HCT116 (cell line): ENCODE results near the gene APBA1. TPM values are rescaled to one million over a fixed set of nuclear protein-coding genes. Genes with fewer than 3 reads are reported as not detected.

ENCODE experiments used
- ATAC-seq: fragments of 200-7000 bp; cut with Tn5 transposase; 2 replicates; pipeline ENCODE4 v1.9.1; 2020; ENCODE audit warnings: mild to moderate bottlenecking, moderate library complexity
- BruUV-seq: library from RNA; stranded (reverse); fragments of 400-500 nt; replicated peaks from 2 replicates; lab custom pipeline; 2021; lab: Mats Ljungman, UMichigan
- CTCF ChIA-PET: fragments of 300-600 bp; sonication (Branson Sonifier 250); formaldehyde crosslinking; loops from one replicate; lab custom pipeline; 2021; ENCODE audit warnings: antibody characterized with exemption; lab: Charles Lee
- POLR2A ChIA-PET: fragments of 300-600, 350-600 bp; sonication (Branson Sonifier 250); formaldehyde crosslinking; loops from one replicate; lab custom pipeline; 2021; ENCODE audit warnings: antibody characterized with exemption; lab: Charles Lee
- RAD21 ChIA-PET, 2 experiments: fragments of 300-600 bp; sonication (Branson Sonifier 250); formaldehyde crosslinking; loops; one replicate each; lab custom pipeline; 2023; ENCODE audit warnings: low total read pairs in 2 of 2; ENCODE audit not compliant: uncharacterized antibody in 2 of 2, unreplicated experiment in 2 of 2, low non-redundant PET in 1 of 2; lab: Charles Lee
- DNase-seq: peaks from one replicate; pipeline ENCODE4 v3.0.0-alpha.2; 2010; ENCODE audit warnings: low read depth, low spot score
- H2AFZ ChIP-seq: fragments of 200-600 bp; shearing (Covaris generic), sonication (generic); 2 replicates; pipeline ENCODE4 v1.6.1; 2017; ENCODE audit warnings: low read depth, mixed run types, mixed read lengths, antibody characterized with exemption, low read length; ENCODE audit not compliant: poor library complexity, severe bottlenecking
- H3K27ac ChIP-seq: 2 replicates; pipeline ENCODE4 v1.5.1; 2012; ENCODE audit warnings: low read depth, low read length
- H3K27me3 ChIP-seq: fragments of 200-600 bp; sonication (generic); 2 replicates; pipeline ENCODE4 v1.6.1; 2016; ENCODE audit warnings: mixed run types, low read length, mixed read lengths; ENCODE audit not compliant: insufficient read depth
- H3K36me3 ChIP-seq, 2 experiments: fragments of 200-500 bp in 1 of 2; fragments of 200-600 bp in 1 of 2; sonication (Bioruptor generic) in 1 of 2; sonication (generic) in 1 of 2; 2 replicates each; pipeline versions ENCODE4 v1.5.1 to v1.6.1; 2014 to 2016; ENCODE audit warnings: low read length in 2 of 2, inconsistent platforms in 1 of 2, mixed read lengths in 1 of 2, mixed run types in 1 of 2; ENCODE audit not compliant: insufficient read depth in 2 of 2, control insufficient read depth in 1 of 2
- H3K4me1 ChIP-seq, 2 experiments: fragments of 200-600 bp in 1 of 2; sonication (generic) in 1 of 2; 2 replicates each; pipeline versions ENCODE4 v1.5.1 to v1.6.1; 2012 to 2017; ENCODE audit warnings: low read length in 2 of 2, inconsistent platforms in 1 of 2, mild to moderate bottlenecking in 1 of 2, mixed read lengths in 1 of 2, mixed run types in 1 of 2, moderate library complexity in 1 of 2; ENCODE audit not compliant: insufficient read depth in 2 of 2, control insufficient read depth in 1 of 2
- H3K4me2 ChIP-seq: fragments of 200-600 bp; sonication (generic); 2 replicates; pipeline ENCODE4 v1.6.1; 2017; ENCODE audit warnings: mixed run types, low read length, mixed read lengths
- H3K4me3 ChIP-seq, 2 experiments: fragments of 200-600 bp in 1 of 2; sonication (generic) in 1 of 2; replicated peaks in 1 of 2; 2 replicates each; pipeline ENCODE4 v1.5.1; 2011 to 2016; ENCODE audit warnings: low read length in 2 of 2, control low read depth in 1 of 2, low read depth in 1 of 2, mild to moderate bottlenecking in 1 of 2, mixed read lengths in 1 of 2, mixed run types in 1 of 2
- H3K79me2 ChIP-seq: fragments of 200-600 bp; sonication (generic); 2 replicates; pipeline ENCODE4 v1.6.1; 2017; ENCODE audit warnings: mild to moderate bottlenecking, mixed run types, low read length, moderate library complexity, mixed read lengths; ENCODE audit not compliant: insufficient read depth
- H3K9ac ChIP-seq: fragments of 200-600 bp; sonication (generic); 2 replicates; pipeline ENCODE4 v1.6.1; 2016; ENCODE audit warnings: low read length, mixed read lengths
- H3K9me2 ChIP-seq: fragments of 200-600 bp; sonication (generic), shearing (Covaris generic); 2 replicates; pipeline ENCODE4 v1.6.1; 2017; ENCODE audit warnings: mixed run types, mild to moderate bottlenecking, moderate library complexity; ENCODE audit not compliant: insufficient read depth
- H3K9me3 ChIP-seq, 2 experiments: fragments of 200-500 bp in 1 of 2; fragments of 200-600 bp in 1 of 2; sonication (Bioruptor generic) in 1 of 2; sonication (generic) in 1 of 2; 2 replicates each; pipeline ENCODE4 v1.6.1; 2014 to 2017; ENCODE audit warnings: low read length in 2 of 2, mixed read lengths in 2 of 2, inconsistent platforms in 1 of 2, low read depth in 1 of 2, mild to moderate bottlenecking in 1 of 2, mixed run types in 1 of 2, moderate library complexity in 1 of 2; ENCODE audit not compliant: control insufficient read depth in 1 of 2, insufficient read depth in 1 of 2
- H4K20me1 ChIP-seq: fragments of 200-600 bp; sonication (generic), shearing (Covaris generic); 2 replicates; pipeline ENCODE4 v1.6.1; 2017; ENCODE audit warnings: mixed run types, mild to moderate bottlenecking, moderate library complexity; ENCODE audit not compliant: insufficient read depth
- CBX3 ChIP-seq: IDR thresholded peaks from 2 replicates; pipeline ENCODE4 v1.6.1; 2012; ENCODE audit warnings: low read depth
- CEBPB ChIP-seq: IDR thresholded peaks from 2 replicates; pipeline ENCODE4 v1.6.1; 2012; ENCODE audit warnings: low read depth
- CTCF ChIP-seq, 3 experiments: fragments of 200-600 bp in 1 of 3; sonication (generic) in 1 of 3; IDR thresholded peaks in 2 of 3; conservative IDR thresholded peaks in 1 of 3; 2 replicates each; pipeline ENCODE4 v1.5.1; 2012 to 2017; ENCODE audit warnings: low read depth in 2 of 3, low read length in 2 of 3, antibody characterized with exemption in 1 of 3, borderline replicate concordance in 1 of 3, control low read depth in 1 of 3, mild to moderate bottlenecking in 1 of 3, mixed read lengths in 1 of 3, mixed run types in 1 of 3, moderate library complexity in 1 of 3; ENCODE audit not compliant: insufficient read depth in 1 of 3
- ELF1 ChIP-seq: IDR thresholded peaks from 2 replicates; pipeline ENCODE4 v1.6.1; 2012; ENCODE audit warnings: low read depth, borderline replicate concordance
- EZH2 ChIP-seq: fragments of 200-600 bp; sonication (generic); IDR thresholded peaks from 2 replicates; pipeline ENCODE4 v1.6.1; 2017; ENCODE audit warnings: antibody characterized with exemption, mixed run types
- FOSL1 ChIP-seq: IDR thresholded peaks from 2 replicates; pipeline ENCODE4 v1.6.1; 2012; ENCODE audit warnings: low read depth
- POLR2A ChIP-seq: IDR thresholded peaks from 2 replicates; pipeline ENCODE4 v1.7.0; 2011; ENCODE audit warnings: borderline replicate concordance; ENCODE audit not compliant: insufficient read depth, insufficient read length; ENCODE audit errors: extremely low read depth
- RAD21 ChIP-seq: IDR thresholded peaks from 2 replicates; pipeline ENCODE4 v1.6.1; 2012; ENCODE audit warnings: low read depth, mild to moderate bottlenecking
- REST ChIP-seq: IDR thresholded peaks from 2 replicates; pipeline ENCODE4 v1.6.1; 2012; ENCODE audit warnings: low read depth
- SP1 ChIP-seq: IDR thresholded peaks from 2 replicates; pipeline ENCODE4 v1.6.1; 2012; ENCODE audit warnings: low read depth
- SRF ChIP-seq: IDR thresholded peaks from 2 replicates; pipeline ENCODE4 v1.6.1; 2012; ENCODE audit warnings: low read depth
- TCF7L2 ChIP-seq: IDR thresholded peaks from 2 replicates; pipeline ENCODE4 v1.7.0; 2011; ENCODE audit warnings: borderline replicate concordance, inconsistent platforms; ENCODE audit not compliant: insufficient read depth, insufficient read length; ENCODE audit errors: extremely low read depth
- YY1 ChIP-seq: IDR thresholded peaks from 2 replicates; pipeline ENCODE4 v1.6.1; 2011; ENCODE audit warnings: low read length, low read depth, moderate library complexity, mild to moderate bottlenecking; ENCODE audit not compliant: insufficient replicate concordance; ENCODE audit errors: extremely low read depth
- ZBTB33 ChIP-seq: IDR thresholded peaks from 2 replicates; pipeline ENCODE4 v1.6.1; 2011; ENCODE audit warnings: mild to moderate bottlenecking, low read length, moderate library complexity; ENCODE audit not compliant: insufficient replicate concordance; ENCODE audit errors: extremely low read depth
- ZNF274 ChIP-seq: fragments of 200-500 bp; sonication (Bioruptor generic); IDR thresholded peaks from 2 replicates; pipeline ENCODE4 v1.6.1; 2014; ENCODE audit warnings: mild to moderate bottlenecking, low read depth, low read length, inconsistent platforms
- intact Hi-C: fragments of 100-400 bp; cut with micrococcal nuclease; formaldehyde crosslinking; loops from 2 replicates; pipeline ENCODE4 v1.10.0; 2022
- total RNA-seq: library from RNA; stranded (reverse); gene quantifications from one replicate; pipeline ENCODE4 v1.2.1, GENCODE V29; 2021; ENCODE audit not compliant: unreplicated experiment
- TF ChIP-seq, protein P1 (sequence below): IDR thresholded peaks from 2 replicates; pipeline ENCODE4 v1.6.1; 2012

The APBA1 gene
- total RNA-seq, 1 experiment from 2014 or later: 0.20 TPM

DNA sequence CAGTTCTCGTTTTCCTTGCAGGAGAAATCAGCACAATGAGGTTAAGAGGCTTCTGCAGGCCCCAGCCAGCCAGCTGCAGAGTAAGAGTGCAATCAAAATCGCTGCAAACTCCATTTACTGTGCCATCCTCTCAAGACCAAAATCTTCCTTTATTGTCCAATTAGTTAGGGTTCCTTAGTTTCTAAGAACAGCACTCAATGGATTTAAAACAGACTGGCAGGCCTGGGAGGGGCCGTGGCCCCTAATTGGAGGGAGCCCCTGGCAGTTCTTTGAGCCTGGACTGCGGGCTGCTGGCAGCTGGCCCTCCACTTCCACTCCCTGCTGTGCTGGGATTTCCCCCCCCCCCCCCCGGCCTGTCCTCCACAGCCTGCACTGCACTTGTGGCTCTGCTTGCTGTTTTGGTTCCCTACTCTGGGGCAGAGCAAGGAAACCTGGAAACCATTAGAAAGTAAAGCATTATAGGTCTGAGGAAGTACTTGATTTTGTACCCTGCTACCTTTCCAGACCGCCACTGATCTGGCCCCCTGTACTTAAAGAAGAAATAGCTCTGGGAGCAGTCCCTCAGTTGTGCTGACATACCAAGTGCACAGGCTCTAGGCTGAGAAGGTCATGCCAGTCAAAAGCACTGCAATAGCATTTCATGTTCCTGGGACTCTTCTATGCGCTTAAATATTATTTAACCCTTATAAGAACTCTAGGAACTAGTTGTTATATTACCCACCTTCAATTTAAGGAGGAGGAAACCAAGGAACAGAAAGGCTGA, 129.0 kb downstream of the APBA1 start:
- Histone ChIP-seq H3K9ac (no peak overlapping the region), H3K4me2 (no peak overlapping the region), H2AFZ (no peak overlapping the region), H3K79me2 (no peaks in the 10 kb centered on the region), H3K27ac (no peak overlapping the region), H3K4me3 (no peak overlapping the region), H4K20me1 (no peaks in the 10 kb centered on the region), H3K4me1 (no peaks in the 10 kb centered on the region), H3K36me3 (no peaks in the 10 kb centered on the region), H3K9me3 (no peaks in the 10 kb centered on the region), H3K9me2 (no peaks in the 10 kb centered on the region), H3K27me3 (peaks cover 50% of the 10 kb centered on the region)
- RAD21 ChIA-PET: no interaction called here
- DNase-seq: no peak
- BruUV-seq: no TSS peak
- TF ChIP-seq CEBPB (no peak), RAD21 (no peak), FOSL1 (no peak), TCF7L2 (no peak), SRF (no peak), ZNF274 (no peak), YY1 (no peak), POLR2A (no peak), ELF1 (no peak), EZH2 (no peak), REST (no peak), SP1 (no peak), CBX3 (no peak), ZBTB33 (no peak), CTCF (IDR thresholded peaks at IDR 0.05 in 2 of 3, conservative IDR thresholded peaks at IDR 0.05 in 1 of 3; ENCODE audit: borderline replicate concordance in 1 of 3, insufficient read depth in 1 of 3, low read depth in 2 of 3, low read length in 2 of 3) (no peak)
- TF ChIP-seq, protein P1, sequence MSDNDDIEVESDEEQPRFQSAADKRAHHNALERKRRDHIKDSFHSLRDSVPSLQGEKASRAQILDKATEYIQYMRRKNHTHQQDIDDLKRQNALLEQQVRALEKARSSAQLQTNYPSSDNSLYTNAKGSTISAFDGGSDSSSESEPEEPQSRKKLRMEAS: no peak
- no peak for ATAC-seq
- intact Hi-C loops: loop anchor here (10.0 kb wide), 1 partner anchor 62 kb away; no protein-coding TSS in a partner anchor
- CTCF ChIA-PET: no interaction called here
- POLR2A ChIA-PET: no interaction called here
